Renal pelvis (tissue), 12 donors: ENCODE data around the gene HES1. TPM values are rescaled to one million over a fixed set of nuclear protein-coding genes. Genes with fewer than 3 reads are reported as not detected.
A peak's percentile ranks its signal among the peaks of the same experiment; 100 is the strongest.
"Not testable (repeated sequence)": the region's sequence is repeated elsewhere in the genome, so short reads cannot be mapped to it uniquely, and the experiment has no call there.

Source experiments
- DNase-seq: peaks from one replicate; pipeline ENCODE4 v3.0.0-alpha.2; 2013
- long read RNA-seq, 16 experiments: transcript quantifications; one replicate each; lab custom pipeline, GENCODE V29; 2026
- polyA plus RNA-seq, 3 donors: library from polyadenylated mRNA; unstranded; fragments of 120-200 nt; gene quantifications; one replicate each; pipeline ENCODE4 v1.2.1, GENCODE V29; 2013; ENCODE audit not compliant: insufficient read length in 3 of 3

Gene HES1
- polyA plus RNA-seq: 10 to 100 TPM; 69.1 to 85.9 (median 82.6) TPM
- long read RNA-seq, donor 1, transcript HES1-201 (4 exons, 1,578 nt): major isoform, 53 of 89 reads
- long read RNA-seq, donor 1, transcript HES1-202 (2 exons, 1,009 nt): minor isoform, 10 of 89 reads
- long read RNA-seq, donor 1, partial matches to known transcripts: 26 of 89 reads
- long read RNA-seq, donor 1, other reads (novel, unspliced or antisense): 0 of 89 reads
- long read RNA-seq, donor 2, transcript HES1-201 (4 exons, 1,578 nt): major isoform, 75 of 90 reads
- long read RNA-seq, donor 2, transcript HES1-202 (2 exons, 1,009 nt): minor isoform, 6 of 90 reads
- long read RNA-seq, donor 2, partial matches to known transcripts: 9 of 90 reads
- long read RNA-seq, donor 2, other reads (novel, unspliced or antisense): 0 of 90 reads
- long read RNA-seq, donor 3, transcript HES1-201 (4 exons, 1,578 nt): major isoform, 67 of 112 reads
- long read RNA-seq, donor 3, partial matches to known transcripts: 41 of 112 reads
- long read RNA-seq, donor 3, other reads (novel, unspliced or antisense): 0 of 112 reads
- long read RNA-seq, donor 4, transcript HES1-201 (4 exons, 1,578 nt): major isoform, 83 of 157 reads
- long read RNA-seq, donor 4, transcript HES1-202 (2 exons, 1,009 nt): minor isoform, 8 of 157 reads
- long read RNA-seq, donor 4, partial matches to known transcripts: 66 of 157 reads
- long read RNA-seq, donor 4, other reads (novel, unspliced or antisense): 0 of 157 reads
- long read RNA-seq, donor 5, transcript HES1-201 (4 exons, 1,578 nt): major isoform, 17 of 40 reads
- long read RNA-seq, donor 5, partial matches to known transcripts: 21 of 40 reads
- long read RNA-seq, donor 5, other reads (novel, unspliced or antisense): 0 of 40 reads
- long read RNA-seq, donor 6, transcript HES1-201 (4 exons, 1,578 nt): major isoform, 37 of 53 reads
- long read RNA-seq, donor 6, partial matches to known transcripts: 14 of 53 reads
- long read RNA-seq, donor 6, other reads (novel, unspliced or antisense): 0 of 53 reads
- long read RNA-seq, donor 7, transcript HES1-202 (2 exons, 1,009 nt): minor isoform, 12 of 155 reads
- long read RNA-seq, donor 7, transcript HES1-201 (4 exons, 1,578 nt): major isoform, 63 of 155 reads
- long read RNA-seq, donor 7, partial matches to known transcripts: 80 of 155 reads
- long read RNA-seq, donor 7, other reads (novel, unspliced or antisense): 0 of 155 reads
- long read RNA-seq, donor 8, transcript HES1-201 (4 exons, 1,578 nt): major isoform, 15 of 30 reads
- long read RNA-seq, donor 8, partial matches to known transcripts: 12 of 30 reads
- long read RNA-seq, donor 8, other reads (novel, unspliced or antisense): 0 of 30 reads
- long read RNA-seq, donor 9, transcript HES1-202 (2 exons, 1,009 nt): minor isoform, 13 of 116 reads
- long read RNA-seq, donor 9, transcript HES1-201 (4 exons, 1,578 nt): major isoform, 70 of 116 reads
- long read RNA-seq, donor 9, partial matches to known transcripts: 33 of 116 reads
- long read RNA-seq, donor 9, other reads (novel, unspliced or antisense): 0 of 116 reads
- long read RNA-seq, donor 10, transcript HES1-202 (2 exons, 1,009 nt): minor isoform, 11 of 136 reads
- long read RNA-seq, donor 10, transcript HES1-201 (4 exons, 1,578 nt): major isoform, 55 of 136 reads
- long read RNA-seq, donor 10, partial matches to known transcripts: 70 of 136 reads
- long read RNA-seq, donor 10, other reads (novel, unspliced or antisense): 0 of 136 reads
- long read RNA-seq, donor 11, transcript HES1-201 (4 exons, 1,578 nt): major isoform, 35 of 90 reads
- long read RNA-seq, donor 11, transcript HES1-202 (2 exons, 1,009 nt): minor isoform, 12 of 90 reads
- long read RNA-seq, donor 11, partial matches to known transcripts: 43 of 90 reads
- long read RNA-seq, donor 11, other reads (novel, unspliced or antisense): 0 of 90 reads
- long read RNA-seq, donor 12, transcript HES1-202 (2 exons, 1,009 nt): minor isoform, 13 of 134 reads
- long read RNA-seq, donor 12, transcript HES1-201 (4 exons, 1,578 nt): major isoform, 85 of 134 reads
- long read RNA-seq, donor 12, partial matches to known transcripts: 36 of 134 reads
- long read RNA-seq, donor 12, other reads (novel, unspliced or antisense): 0 of 134 reads
- long read RNA-seq, donor 13, transcript HES1-201 (4 exons, 1,578 nt): major isoform, 37 of 83 reads
- long read RNA-seq, donor 13, partial matches to known transcripts: 42 of 83 reads
- long read RNA-seq, donor 13, other reads (novel, unspliced or antisense): 0 of 83 reads
- long read RNA-seq, donor 14: 0 reads
- long read RNA-seq, donor 15, transcript HES1-201 (4 exons, 1,578 nt): major isoform, 65 of 111 reads
- long read RNA-seq, donor 15, partial matches to known transcripts: 42 of 111 reads
- long read RNA-seq, donor 15, other reads (novel, unspliced or antisense): 0 of 111 reads
- long read RNA-seq, donor 16, transcript HES1-201 (4 exons, 1,578 nt): major isoform, 75 of 144 reads
- long read RNA-seq, donor 16, transcript HES1-202 (2 exons, 1,009 nt): minor isoform, 10 of 144 reads
- long read RNA-seq, donor 16, partial matches to known transcripts: 59 of 144 reads
- long read RNA-seq, donor 16, other reads (novel, unspliced or antisense): 0 of 144 reads

DNA sequence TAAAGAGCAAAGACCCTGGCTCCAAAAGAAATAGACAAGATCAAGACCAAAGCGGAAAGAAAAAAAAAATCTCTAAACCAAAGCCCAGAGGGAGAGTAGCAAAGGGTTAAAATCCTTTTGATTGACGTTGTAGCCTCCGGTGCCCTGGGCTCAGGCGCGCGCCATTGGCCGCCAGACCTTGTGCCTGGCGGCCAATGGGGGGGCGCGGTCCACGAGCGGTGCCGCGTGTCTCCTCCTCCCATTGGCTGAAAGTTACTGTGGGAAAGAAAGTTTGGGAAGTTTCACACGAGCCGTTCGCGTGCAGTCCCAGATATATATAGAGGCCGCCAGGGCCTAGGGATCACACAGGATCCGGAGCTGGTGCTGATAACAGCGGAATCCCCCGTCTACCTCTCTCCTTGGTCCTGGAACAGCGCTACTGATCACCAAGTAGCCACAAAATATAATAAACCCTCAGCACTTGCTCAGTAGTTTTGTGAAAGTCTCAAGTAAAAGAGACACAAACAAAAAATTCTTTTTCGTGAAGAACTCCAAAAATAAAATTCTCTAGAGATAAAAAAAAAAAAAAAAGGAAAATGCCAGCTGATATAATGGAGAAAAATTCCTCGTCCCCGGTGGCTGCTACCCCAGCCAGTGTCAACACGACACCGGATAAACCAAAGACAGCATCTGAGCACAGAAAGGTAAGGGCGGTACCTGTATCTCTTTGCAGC, at the start of gene HES1:
Gene HES1, plus strand, starts transcription at position 343 of the 713 bp plus-strand sequence. Its CDS starts 233 bp downstream, at position 576.
- peak; percentile 98 for DNase-seq

GRCh38 chr3:194086388-194087075, 49.4 kb upstream of the HES1 start:
- no peak for DNase-seq

GRCh38 chr3:194087280-194087679, 48.7 kb upstream of the HES1 start:
- no peak for DNase-seq

GRCh38 chr3:194087995-194088855, 47.7 kb upstream of the HES1 start:
- no peak for DNase-seq

- peak; percentile 79 for DNase-seq
Observed at GRCh38 chr3:194089357-194090177, 46.4 kb upstream of the HES1 start.

GRCh38 chr3:194090178-194090555, 45.8 kb upstream of the HES1 start:
- not testable (repeated sequence) for DNase-seq

GRCh38 chr3:194090716-194091115, 45.2 kb upstream of the HES1 start:
- DNase-seq: no peak

GRCh38 chr3:194091141-194091540, 44.8 kb upstream of the HES1 start:
- no peak for DNase-seq

- DNase-seq: not testable (repeated sequence)
Observed at GRCh38 chr3:194091897-194092296, 44.1 kb upstream of the HES1 start.

DNA sequence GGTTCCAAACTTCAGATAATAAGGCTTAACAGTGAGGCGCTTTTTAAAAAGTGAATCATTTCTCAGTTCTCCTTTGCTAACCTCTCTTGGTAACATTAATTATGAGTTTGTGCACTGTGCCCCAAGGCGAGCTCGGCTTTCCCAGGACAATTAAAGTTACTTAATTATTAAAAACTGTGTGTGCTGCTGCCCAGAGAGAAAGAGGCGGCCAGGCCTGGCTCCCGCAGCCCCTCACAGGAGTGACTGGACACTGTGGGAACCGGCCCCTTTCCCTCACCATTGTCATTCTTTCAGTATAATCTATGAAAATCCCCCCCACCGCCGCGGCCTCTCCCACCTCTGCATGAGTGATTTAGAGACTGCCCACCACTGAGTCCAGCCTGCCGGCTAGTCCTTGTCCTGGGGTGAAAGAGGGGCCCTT, 43.1 kb upstream of the HES1 start:
- no peak for DNase-seq

DNA sequence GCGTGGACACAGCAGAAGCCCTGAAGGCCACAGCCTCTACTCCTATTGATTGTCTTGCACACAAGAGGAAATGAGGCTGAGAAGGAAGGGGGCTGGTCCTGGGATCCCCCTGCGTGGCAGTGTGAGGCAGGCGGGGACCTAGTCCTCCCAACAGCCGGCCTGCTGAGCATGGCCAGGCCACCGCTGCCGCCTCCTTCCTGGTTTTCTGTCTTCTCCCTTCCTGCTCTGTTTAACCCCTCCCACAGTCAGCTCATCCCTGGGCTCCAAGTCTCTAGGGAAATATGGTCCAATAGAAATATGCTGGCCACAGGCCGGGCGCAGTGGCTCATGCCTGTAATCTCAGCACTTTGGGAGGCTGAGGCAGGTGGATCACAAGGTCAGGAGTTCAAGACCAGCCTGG, 42.1 kb upstream of the HES1 start:
- DNase-seq: no peak

DNA sequence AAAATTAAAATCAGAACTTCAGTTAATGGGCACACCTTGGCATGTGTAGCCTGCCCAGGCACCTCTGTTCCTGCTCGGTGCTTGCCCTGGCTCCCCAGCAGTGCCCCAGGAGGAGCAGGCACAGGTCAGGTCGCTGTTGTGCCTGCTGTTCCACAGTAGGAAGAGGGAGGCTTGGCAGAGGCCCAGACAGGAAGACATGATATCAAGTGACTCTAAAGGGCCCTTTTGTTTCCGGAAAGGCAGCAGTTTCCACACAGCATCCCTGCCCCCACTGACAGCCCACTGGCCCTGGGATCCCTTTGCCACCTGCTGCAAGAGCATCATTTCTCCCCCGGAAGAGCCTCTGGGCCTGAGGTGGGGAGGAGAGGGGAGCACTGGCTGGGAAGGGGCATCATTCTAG, 40.5 kb upstream of the HES1 start:
- DNase-seq: no peak

GRCh38 chr3:194095902-194096301, 40.0 kb upstream of the HES1 start:
- no peak for DNase-seq

DNA sequence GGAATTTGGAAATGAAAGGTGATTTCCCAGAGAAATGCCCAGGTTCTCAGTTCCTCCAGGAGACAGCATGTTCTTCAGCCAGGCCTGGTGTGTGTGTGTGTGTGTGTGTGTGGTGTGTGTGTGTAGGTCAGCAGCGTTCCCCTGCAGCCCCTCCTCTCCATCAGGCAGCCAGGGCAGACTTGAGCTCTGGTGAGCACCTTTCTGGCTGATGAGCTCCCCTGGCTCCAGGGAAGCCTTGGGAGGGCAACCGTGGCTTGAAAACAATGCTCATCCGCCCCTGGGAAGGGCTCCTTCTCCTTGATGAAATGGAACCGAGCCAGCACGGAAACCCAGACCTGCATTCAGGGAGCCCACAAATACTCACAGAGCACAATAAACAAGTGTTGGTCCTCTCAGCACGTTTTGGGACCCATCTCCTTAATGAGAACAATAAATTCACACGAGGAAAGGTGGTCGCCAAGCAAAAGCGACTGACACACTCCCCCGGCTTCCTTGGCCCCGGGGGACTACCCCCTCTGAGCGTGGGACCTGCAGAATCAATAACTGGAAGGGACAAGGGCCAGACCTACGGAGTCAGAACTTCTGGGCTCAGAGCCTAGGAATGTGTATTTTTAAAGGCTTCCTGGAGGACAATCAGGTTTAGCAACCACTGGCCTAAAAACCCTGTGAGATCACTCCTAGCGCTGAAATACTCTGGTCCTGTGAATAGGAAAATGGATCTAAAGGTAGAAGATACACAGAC, 38.6 kb upstream of the HES1 start:
- DNase-seq: no peak
